WTC11 (cell line): Measurements from ENCODE around the gene NTN5. TPM values are rescaled to one million over a fixed set of nuclear protein-coding genes. Genes with fewer than 3 reads are reported as not detected.

ENCODE experiments used
- AFF4 ChIP-seq: sonication (generic); formaldehyde crosslinking; IDR thresholded peaks from 2 replicates; pipeline ENCODE4 v1.8.1; 2023; ENCODE audit warnings: mild to moderate bottlenecking, missing genetic modification reagents, borderline replicate concordance
- CREM ChIP-seq: sonication (generic); formaldehyde crosslinking; IDR thresholded peaks from 2 replicates; pipeline ENCODE4 v1.8.1; 2022; ENCODE audit warnings: mild to moderate bottlenecking, missing genetic modification reagents, moderate library complexity
- EMX1 ChIP-seq: fragments of 250-450 bp; sonication (Bioruptor Pico); IDR thresholded peaks from 2 replicates; pipeline ENCODE4 v1.8.0; 2021; ENCODE audit warnings: mild to moderate bottlenecking
- ERG ChIP-seq: fragments of 250-450 bp; sonication (Bioruptor Pico); IDR thresholded peaks from 2 replicates; pipeline ENCODE4 v1.8.0; 2021; ENCODE audit warnings: mild to moderate bottlenecking
- ESRRA ChIP-seq: sonication (generic); formaldehyde crosslinking; IDR thresholded peaks from 2 replicates; pipeline ENCODE4 v1.8.1; 2022; ENCODE audit warnings: mild to moderate bottlenecking, missing genetic modification reagents, borderline replicate concordance
- GABPB1 ChIP-seq: sonication (generic); formaldehyde crosslinking; IDR thresholded peaks from 2 replicates; pipeline ENCODE4 v1.8.1; 2023; ENCODE audit warnings: mild to moderate bottlenecking, missing genetic modification reagents
- GTF2I ChIP-seq: fragments of 250-450 bp; sonication (Bioruptor Pico); conservative IDR thresholded peaks from 2 replicates; pipeline ENCODE4 v1.4.0; 2021; ENCODE audit warnings: mild to moderate bottlenecking
- HMGA2 ChIP-seq: fragments of 250-450 bp; sonication (Bioruptor Pico); IDR thresholded peaks from 2 replicates; pipeline ENCODE4 v1.4.0; 2021; ENCODE audit warnings: mild to moderate bottlenecking, moderate library complexity
- JAZF1 ChIP-seq: fragments of 250-450 bp; sonication (Bioruptor Pico); IDR thresholded peaks from 2 replicates; pipeline ENCODE4 v1.9.0; 2021; ENCODE audit warnings: moderate library complexity, mild to moderate bottlenecking, inconsistent platforms
- MAX ChIP-seq: sonication (generic); formaldehyde crosslinking; IDR thresholded peaks from 2 replicates; pipeline ENCODE4 v1.8.0; 2022; ENCODE audit warnings: mild to moderate bottlenecking, missing genetic modification reagents
- MYBL2 ChIP-seq: sonication (generic); formaldehyde crosslinking; IDR thresholded peaks from 2 replicates; pipeline ENCODE4 v1.8.1; 2023; ENCODE audit warnings: mild to moderate bottlenecking, moderate library complexity, missing genetic modification reagents
- NFYB ChIP-seq: sonication (generic); formaldehyde crosslinking; conservative IDR thresholded peaks from 2 replicates; pipeline ENCODE4 v1.8.0; 2022; ENCODE audit warnings: low read depth, missing genetic modification reagents
- PRRX2 ChIP-seq: fragments of 250-450 bp; sonication (Bioruptor Pico); IDR thresholded peaks from 2 replicates; pipeline ENCODE4 v1.8.0; 2021; ENCODE audit warnings: mild to moderate bottlenecking
- RORB ChIP-seq: fragments of 250-450 bp; sonication (Bioruptor Pico); IDR thresholded peaks from 2 replicates; pipeline ENCODE4 v1.9.0; 2021; ENCODE audit warnings: mild to moderate bottlenecking
- TCF7 ChIP-seq: sonication (generic); formaldehyde crosslinking; IDR thresholded peaks from 2 replicates; pipeline ENCODE4 v1.8.0; 2022; ENCODE audit warnings: mild to moderate bottlenecking, low read depth, missing genetic modification reagents, moderate library complexity
- ZBTB21 ChIP-seq: sonication (generic); formaldehyde crosslinking; IDR thresholded peaks from 2 replicates; pipeline ENCODE4 v1.8.1; 2023; ENCODE audit warnings: mild to moderate bottlenecking, missing genetic modification reagents, borderline replicate concordance
- ZBTB43 ChIP-seq: sonication (generic); formaldehyde crosslinking; IDR thresholded peaks from 2 replicates; pipeline ENCODE4 v1.8.1; 2023; ENCODE audit warnings: mild to moderate bottlenecking, missing genetic modification reagents
- ZMAT4 ChIP-seq: fragments of 250-450 bp; sonication (Bioruptor Pico); IDR thresholded peaks from 2 replicates; pipeline ENCODE4 v1.9.0; 2021; ENCODE audit warnings: mild to moderate bottlenecking
- ZNF138 ChIP-seq: sonication (generic); formaldehyde crosslinking; conservative IDR thresholded peaks from 2 replicates; pipeline ENCODE4 v1.8.1; 2022; ENCODE audit warnings: mild to moderate bottlenecking, moderate library complexity, missing genetic modification reagents
- ZNF219 ChIP-seq: sonication (generic); formaldehyde crosslinking; IDR thresholded peaks from 2 replicates; pipeline ENCODE4 v1.8.0; 2023; ENCODE audit warnings: missing genetic modification reagents, mild to moderate bottlenecking, borderline replicate concordance
- ZNF232 ChIP-seq: sonication (generic); formaldehyde crosslinking; IDR thresholded peaks from 2 replicates; pipeline ENCODE4 v1.8.0; 2022; ENCODE audit warnings: mild to moderate bottlenecking, missing genetic modification reagents
- ZNF263 ChIP-seq: sonication (generic); formaldehyde crosslinking; IDR thresholded peaks from 2 replicates; pipeline ENCODE4 v1.8.1; 2022; ENCODE audit warnings: low read depth, mild to moderate bottlenecking, moderate library complexity, missing genetic modification reagents
- ZNF281 ChIP-seq: sonication (generic); formaldehyde crosslinking; IDR thresholded peaks from 2 replicates; pipeline ENCODE4 v1.8.0; 2023; ENCODE audit warnings: mild to moderate bottlenecking, missing genetic modification reagents
- ZNF317 ChIP-seq: sonication (generic); formaldehyde crosslinking; IDR thresholded peaks from 2 replicates; pipeline ENCODE4 v1.8.1; 2023; ENCODE audit warnings: low read depth, mild to moderate bottlenecking, moderate library complexity, missing genetic modification reagents, borderline replicate concordance
- ZNF416 ChIP-seq: fragments of 250-450 bp; sonication (Bioruptor Pico); IDR thresholded peaks from 2 replicates; pipeline ENCODE4 v1.9.0; 2021; ENCODE audit warnings: mild to moderate bottlenecking, inconsistent platforms
- ZNF512 ChIP-seq: sonication (generic); formaldehyde crosslinking; IDR thresholded peaks from 2 replicates; pipeline ENCODE4 v1.8.1; 2022; ENCODE audit warnings: missing genetic modification reagents, borderline replicate concordance
- ZSCAN18 ChIP-seq: fragments of 250-450 bp; sonication (Bioruptor Pico); IDR thresholded peaks from 2 replicates; pipeline ENCODE4 v2.1.2; 2022; ENCODE audit warnings: mild to moderate bottlenecking, moderate library complexity
- total RNA-seq: library from RNA; stranded (reverse); gene quantifications from 3 replicates; pipeline ENCODE4 v1.2.3, GENCODE V29; 2021

The NTN5 gene
- total RNA-seq, 1 experiment from 2014 or later: 0.28 TPM

GRCh38 chr19:48629599-48630295, 43.1 kb downstream of the NTN5 start (continued):
- TF ChIP-seq ESRRA (CRISPR knock-in tag): no peak
- no peak; the same call in 1 of the 2 replicates for TF ChIP-seq ZNF138 (CRISPR knock-in tag)
- TF ChIP-seq GABPB1 (CRISPR knock-in tag): no peak
- no peak for TF ChIP-seq JAZF1 (CRISPR knock-in tag)
- TF ChIP-seq ZNF219 (CRISPR knock-in tag): no peak
- peak; percentile 18 for TF ChIP-seq MYBL2 (CRISPR knock-in tag)
- TF ChIP-seq ZMAT4 (CRISPR knock-in tag): no peak
- TF ChIP-seq ZNF263 (CRISPR knock-in tag): no peak
- TF ChIP-seq ZNF416 (CRISPR knock-in tag): no peak
- no peak for TF ChIP-seq TCF7 (CRISPR knock-in tag)
- peak; percentile 76 for TF ChIP-seq ZNF281 (CRISPR knock-in tag)
- no peak for TF ChIP-seq ZNF317 (CRISPR knock-in tag)
- peak; percentile 73 for TF ChIP-seq MAX (CRISPR knock-in tag)
- TF ChIP-seq ZBTB21 (CRISPR knock-in tag): 0 out of 2 replicates have a peak, but pooled peaks have one; percentile 21
- peak; percentile 50; the same call in 1 of the 2 replicates for TF ChIP-seq NFYB
- TF ChIP-seq CREM (CRISPR knock-in tag): no peak; the same call in 1 of the 2 replicates
- no peak for TF ChIP-seq RORB (CRISPR knock-in tag)
- TF ChIP-seq PRRX2: peak; percentile 86
- no peak; the same call in 1 of the 2 replicates for TF ChIP-seq AFF4
- no peak for TF ChIP-seq ZNF512 (CRISPR knock-in tag)
- no peak for TF ChIP-seq ZSCAN18
- TF ChIP-seq ZNF232 (CRISPR knock-in tag): 0 out of 2 replicates have a peak, but pooled peaks have one; percentile 65
- peak; percentile 66; the same call in 1 of the 2 replicates for TF ChIP-seq GTF2I (CRISPR knock-in tag)
- 0 out of 2 replicates have a peak, but pooled peaks have one; percentile 16 for TF ChIP-seq ERG (CRISPR knock-in tag)
- peak; percentile 89 for TF ChIP-seq EMX1
- TF ChIP-seq ZBTB43 (CRISPR knock-in tag): peak; percentile 63
- TF ChIP-seq HMGA2: no peak
